OCI-M2 (cell line): Measurements from ENCODE around the gene MMP8.

Experiments used
- DNase-seq: peaks from one replicate; lab custom pipeline; 2025; ENCODE audit not compliant: unreplicated experiment; lab: John Stamatoyannopoulos, UW

The MMP8 gene

DNA sequence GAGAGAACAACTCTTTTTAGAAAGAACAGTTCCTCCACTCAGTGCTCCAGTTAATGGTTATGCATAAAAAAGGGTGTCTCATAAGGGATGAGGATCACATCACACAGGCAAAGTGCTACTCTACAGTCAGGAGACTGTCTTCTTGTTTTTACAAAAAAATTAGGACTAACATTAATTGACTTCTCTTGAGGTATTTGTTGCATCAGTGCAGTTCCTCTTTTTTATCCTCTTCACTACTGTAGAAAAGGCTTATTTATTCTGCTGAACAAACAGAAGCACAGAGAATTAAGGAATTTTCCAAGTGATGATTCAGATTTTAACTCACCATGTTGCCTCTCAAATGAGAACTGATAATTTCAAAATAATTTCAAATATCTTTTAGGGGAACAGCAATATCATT lies 1.9 kb downstream of the MMP8 start:
- no peak for DNase-seq

- DNase-seq: no peak
Measured at GRCh38 chr11:102719620-102720277, 5.0 kb downstream of the MMP8 start.

GRCh38 chr11:102717280-102717679 lies 7.5 kb downstream of the MMP8 start:
- DNase-seq: no peak

DNA sequence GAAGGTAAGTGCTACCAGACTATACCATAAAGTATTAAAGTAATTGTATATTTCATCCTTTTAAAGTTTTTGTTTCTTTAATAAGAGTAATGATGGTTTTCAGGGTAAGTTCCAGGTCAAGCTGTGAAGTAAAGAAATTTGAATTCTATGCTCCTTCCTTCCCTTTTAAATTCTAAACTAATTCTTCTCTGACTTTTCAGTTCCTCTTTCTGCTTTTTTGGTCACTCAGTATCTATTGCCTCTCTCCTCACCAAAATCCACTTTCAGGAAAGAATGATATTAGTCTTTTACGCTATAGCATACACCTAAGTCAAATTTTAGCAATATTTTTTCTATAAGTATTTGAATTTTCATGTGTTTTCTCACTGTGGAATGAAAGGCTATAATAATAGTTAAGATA lies 8.2 kb downstream of the MMP8 start:
- no peak for DNase-seq

GRCh38 chr11:102712137-102712536 lies 12.6 kb downstream of the MMP8 start:
- no peak for DNase-seq

DNA sequence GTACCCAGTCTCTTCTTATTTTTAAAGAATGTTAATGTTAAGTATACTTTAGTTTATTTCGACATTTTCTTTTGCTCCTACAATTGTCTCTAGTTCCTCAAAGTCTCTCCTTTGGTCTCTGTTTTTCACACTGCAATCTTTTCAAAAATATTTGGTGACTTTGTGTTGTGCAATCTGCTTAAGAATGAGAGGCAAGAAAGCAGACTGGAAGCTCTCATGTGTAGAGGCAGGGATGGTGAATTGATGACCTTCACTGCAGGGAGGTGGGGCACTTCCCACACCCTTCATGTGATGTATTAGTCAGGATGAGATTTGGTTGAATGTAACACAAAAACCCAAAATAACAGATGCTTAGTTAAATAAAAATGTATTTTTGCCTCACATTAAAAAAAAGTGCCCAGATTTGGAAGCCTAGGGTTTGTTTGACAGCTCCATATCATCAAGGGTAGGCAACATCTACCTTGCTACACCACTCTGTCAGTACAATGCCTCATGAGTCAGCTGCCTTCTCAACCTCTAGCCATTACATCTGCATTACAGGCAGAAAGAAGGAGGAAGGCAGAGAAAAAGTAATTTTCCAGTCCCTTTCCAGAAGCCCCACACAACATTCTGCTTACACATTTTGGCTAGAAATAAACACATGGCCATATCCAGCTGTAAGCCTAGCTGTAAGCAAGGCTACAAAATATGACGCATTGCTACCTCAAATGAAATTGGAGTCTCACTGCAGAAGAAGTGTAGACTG lies 15.4 kb downstream of the MMP8 start:
- DNase-seq: no peak

GRCh38 chr11:102708654-102709053 lies 16.1 kb downstream of the MMP8 start:
- no peak for DNase-seq

DNA sequence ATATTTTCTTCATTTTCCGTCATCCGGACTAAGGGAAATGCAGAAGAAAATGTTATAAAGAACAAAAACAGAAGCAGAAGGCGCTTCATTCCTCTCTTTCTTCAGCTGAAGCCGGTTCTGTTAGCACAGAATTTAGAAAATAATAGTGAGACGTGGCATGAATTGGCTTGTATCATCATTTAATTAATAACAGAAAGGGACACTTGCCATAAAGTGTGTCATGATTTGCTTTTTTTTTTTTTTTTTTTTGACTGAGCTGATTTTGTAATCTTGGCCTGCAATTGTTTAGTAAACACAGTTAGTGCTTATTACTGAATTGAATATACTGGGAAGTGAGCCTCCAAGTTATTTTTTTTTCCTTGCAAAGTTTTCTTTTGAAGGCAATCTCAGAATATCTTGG lies 19.1 kb downstream of the MMP8 start, which contains the start of gene MMP27:
Gene MMP27, minus strand, starts transcription at position 144 of the 400 bp plus-strand sequence. Its CDS starts 55 bp downstream, at position 89.
- no peak for DNase-seq

GRCh38 chr11:102704841-102705240 lies 19.9 kb downstream of the MMP8 start:
- DNase-seq: no peak

GRCh38 chr11:102703826-102704493 lies 20.8 kb downstream of the MMP8 start:
- DNase-seq: no peak

GRCh38 chr11:102695201-102695600 lies 29.6 kb downstream of the MMP8 start:
- no peak for DNase-seq

- DNase-seq: no peak
Measured at GRCh38 chr11:102685754-102686153, 39.0 kb downstream of the MMP8 start.

- no peak for DNase-seq
Measured at GRCh38 chr11:102685338-102685737, 39.4 kb downstream of the MMP8 start.

DNA sequence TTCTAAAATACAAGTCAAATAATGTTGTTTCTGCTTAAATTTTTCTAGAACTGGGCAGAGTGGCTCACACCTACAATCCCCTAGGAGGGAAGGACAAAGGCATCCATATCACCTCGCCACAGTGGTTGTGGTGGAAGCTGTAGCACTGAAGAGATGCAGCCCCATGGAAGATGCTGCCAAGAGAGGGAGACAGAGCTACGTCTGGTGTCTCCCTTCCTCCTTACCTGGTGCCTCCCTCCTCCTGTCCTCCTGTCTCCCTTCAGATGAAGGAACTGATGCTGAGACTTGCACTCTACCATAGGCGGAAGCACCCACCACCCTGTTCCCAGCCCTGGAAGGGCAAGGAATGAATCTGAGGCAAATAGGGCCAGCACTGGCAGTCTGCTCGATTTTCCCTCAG lies 41.5 kb downstream of the MMP8 start:
- DNase-seq: no peak

GRCh38 chr11:102680945-102681344 lies 43.8 kb downstream of the MMP8 start:
- DNase-seq: no peak

DNA sequence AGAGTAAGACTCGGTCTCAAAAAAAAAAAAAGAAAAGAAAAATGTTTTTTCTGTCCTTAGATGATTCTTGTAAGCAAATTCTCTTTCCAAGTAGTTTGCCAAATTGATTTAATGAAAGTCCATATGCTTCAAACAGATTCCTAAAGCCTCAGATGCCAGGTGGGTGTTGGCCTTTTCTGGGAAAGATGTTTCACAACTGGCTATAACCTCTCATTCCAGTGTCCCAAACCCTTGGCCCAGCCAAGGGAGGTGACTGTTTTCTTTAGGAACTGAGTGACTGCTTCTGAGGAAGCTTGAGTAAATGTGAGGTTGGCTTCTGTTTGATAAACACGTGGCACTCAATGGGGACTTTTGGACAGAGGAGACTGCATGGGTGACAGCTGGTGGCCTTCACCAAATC lies 46.7 kb downstream of the MMP8 start:
- no peak for DNase-seq

- no peak for DNase-seq
Measured at GRCh38 chr11:102676084-102676483, 48.7 kb downstream of the MMP8 start.

- no peak for DNase-seq
Measured at GRCh38 chr11:102669664-102670063, 55.1 kb downstream of the MMP8 start.

- no peak for DNase-seq
Measured at GRCh38 chr11:102666331-102666957, 58.3 kb downstream of the MMP8 start.

GRCh38 chr11:102664001-102664752 lies 60.6 kb downstream of the MMP8 start:
- DNase-seq: no peak

GRCh38 chr11:102662607-102663006 lies 62.1 kb downstream of the MMP8 start:
- DNase-seq: no peak
